GM19193 (cell line): ENCODE data around the gene SHROOM1.

Experiments
- POLR2A ChIP-seq: IDR thresholded peaks from 4 replicates; pipeline ENCODE4 v1.6.1; 2011; ENCODE audit not compliant: insufficient read depth, insufficient read length; ENCODE audit errors: extremely low read depth

Gene SHROOM1

GRCh38 chr5:132808448-132808847 is 22.0 kb downstream of the SHROOM1 start:
- no peak for TF ChIP-seq POLR2A

GRCh38 chr5:132807163-132807838 is 23.1 kb downstream of the SHROOM1 start:
- TF ChIP-seq POLR2A, result no peak

- no peak for TF ChIP-seq POLR2A
These were observed 28.3 kb downstream of the SHROOM1 start for GRCh38 chr5:132802044-132802684.

- TF ChIP-seq POLR2A, result no peak
These were observed 29.9 kb downstream of the SHROOM1 start for GRCh38 chr5:132800545-132800944.

GRCh38 chr5:132799392-132799791 is 31.1 kb downstream of the SHROOM1 start:
- no peak for TF ChIP-seq POLR2A

GRCh38 chr5:132797651-132798050 is 32.8 kb downstream of the SHROOM1 start:
- TF ChIP-seq POLR2A, result no peak

GRCh38 chr5:132791026-132791425 is 39.4 kb downstream of the SHROOM1 start:
- no peak for TF ChIP-seq POLR2A

- no peak for TF ChIP-seq POLR2A
These were observed 40.1 kb downstream of the SHROOM1 start for GRCh38 chr5:132790201-132790865.

- no peak for TF ChIP-seq POLR2A
These were observed 41.2 kb downstream of the SHROOM1 start for GRCh38 chr5:132788990-132789886.

GRCh38 chr5:132788508-132788907 is 41.9 kb downstream of the SHROOM1 start:
- no peak for TF ChIP-seq POLR2A

GRCh38 chr5:132787076-132787475 is 43.4 kb downstream of the SHROOM1 start:
- TF ChIP-seq POLR2A, result no peak

GRCh38 chr5:132785864-132786263 is 44.6 kb downstream of the SHROOM1 start:
- no peak for TF ChIP-seq POLR2A

- TF ChIP-seq POLR2A, result no peak
These were observed 45.1 kb downstream of the SHROOM1 start for GRCh38 chr5:132785365-132785764.

GRCh38 chr5:132782101-132782500 is 48.3 kb downstream of the SHROOM1 start:
- no peak for TF ChIP-seq POLR2A

GRCh38 chr5:132781029-132781428 is 49.4 kb downstream of the SHROOM1 start:
- TF ChIP-seq POLR2A, result no peak
